Esophagus squamous epithelium (tissue), 5 donors: ENCODE results near the gene CAPG. TPM values are rescaled to one million over a fixed set of nuclear protein-coding genes. Genes with fewer than 3 reads are reported as not detected.
A peak's percentile ranks its signal among the peaks of the same experiment; 100 is the strongest.

Experiments
- DNase-seq: peaks from one replicate; lab custom pipeline; 2025; lab: John Stamatoyannopoulos, UW
- H3K27ac ChIP-seq, 4 donors: fragments of 200-600 bp; sonication (generic); one replicate each; pipeline ENCODE4 v1.5.1; 2016 to 2019; ENCODE audit warnings: mild to moderate bottlenecking in 1 of 4
- H3K27me3 ChIP-seq, 4 donors: fragments of 200-600 bp; sonication (generic); 1 replicate in 3 of 4; 2 replicates in 1 of 4; pipeline versions ENCODE4 v1.5.1 to v1.6.0; 2017 to 2021; ENCODE audit warnings: antibody characterized with exemption in 1 of 4
- H3K36me3 ChIP-seq, 3 donors: fragments of 200-600 bp; sonication (generic); one replicate each; pipeline ENCODE4 v1.5.1; 2016 to 2019
- H3K4me1 ChIP-seq, 3 donors: fragments of 200-600 bp; sonication (generic); one replicate each; pipeline ENCODE4 v1.5.1; 2017 to 2019
- H3K4me3 ChIP-seq, 4 donors: fragments of 200-600 bp; sonication (generic); 1 replicate in 3 of 4; 2 replicates in 1 of 4; pipeline ENCODE4 v1.5.1; 2016 to 2019; ENCODE audit warnings: mild to moderate bottlenecking in 2 of 4, moderate library complexity in 1 of 4
- H3K9me3 ChIP-seq, 3 donors: fragments of 200-600 bp; sonication (generic); one replicate each; pipeline ENCODE4 v1.5.1; 2016 to 2019
- CTCF ChIP-seq, 6 experiments: fragments of 450-650 bp in 4 of 6; fragments of 200-600 bp in 2 of 6; sonication (generic) in 2 of 6; IDR thresholded peaks; one replicate each; pipeline ENCODE4 v1.5.1; 2016 to 2019; ENCODE audit warnings: antibody characterized with exemption in 6 of 6, mild to moderate bottlenecking in 4 of 6, moderate library complexity in 4 of 6
- POLR2A ChIP-seq, 4 donors: fragments of 450-650 bp; IDR thresholded peaks; one replicate each; pipeline ENCODE4 v1.6.1; 2017; ENCODE audit warnings: antibody characterized with exemption in 4 of 4, mild to moderate bottlenecking in 4 of 4, moderate library complexity in 3 of 4
- WGBS, 2 donors: methylation state at CpG; one replicate each; pipeline ENCODE4 v1.1.5; 2018; 5-methylcytosine and 5-hydroxymethylcytosine counted together
- intact Hi-C: fragments of 100-400 bp; cut with DNase I; formaldehyde crosslinking; loops from one replicate; pipeline ENCODE4 v1.15.0; 2022
- total RNA-seq, 4 donors: library from RNA; depleted of rRNA; stranded (reverse); fragments of >200 nt; gene quantifications; one replicate each; pipeline ENCODE4 v1.1.0, GENCODE V29; 2016
- donor health status: DM: yes; HTN: yes; CAD: no.

CAPG gene
- total RNA-seq, 4 donors from 2014 or later = 185 to 301 (median 221) TPM

DNA sequence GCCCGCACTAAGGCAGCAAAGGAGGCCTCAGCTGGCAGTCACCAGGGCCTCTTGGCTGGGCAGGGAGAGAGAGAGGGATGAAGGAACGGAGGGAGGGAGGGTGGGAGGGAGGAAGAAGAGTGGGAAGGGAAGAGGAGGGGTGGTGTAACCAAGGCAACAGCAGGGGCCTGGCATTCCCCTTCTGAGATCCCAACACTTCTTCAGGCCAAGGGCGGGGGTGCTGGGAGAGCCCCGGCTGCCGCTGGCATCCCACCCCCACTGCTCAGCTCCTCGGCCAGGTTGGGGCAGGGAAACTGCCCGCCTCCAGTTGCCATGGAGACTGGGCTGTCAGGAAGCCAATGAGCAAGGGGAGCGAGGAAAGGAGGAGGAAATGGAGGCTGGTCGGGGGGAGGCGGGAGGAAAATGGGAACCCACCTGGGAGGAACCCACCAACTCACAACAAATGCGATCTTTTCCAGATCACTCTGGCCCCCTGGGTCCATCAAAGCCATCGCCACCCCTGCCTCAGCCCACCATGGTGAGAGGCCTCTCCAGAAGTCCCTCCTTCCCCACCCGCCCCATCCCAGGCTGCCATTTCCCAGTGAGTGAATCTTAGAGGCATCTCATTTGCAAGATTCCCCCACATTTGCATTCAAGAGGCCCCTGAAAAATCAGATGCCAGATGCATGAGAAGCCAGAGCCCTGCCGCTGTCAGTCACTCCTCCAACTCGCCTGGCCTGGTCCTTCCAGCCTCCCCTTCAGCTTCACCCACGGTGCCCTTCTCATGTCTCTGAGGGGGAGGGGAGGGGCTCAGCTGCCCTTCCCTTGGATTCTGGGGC lies 20.8 kb upstream of the CAPG start:
- Histone ChIP-seq H3K27me3 (no peaks in the 10 kb centered on the region), H3K4me3 (no peak overlapping the region), H3K4me1 (peaks cover 23 to 39% (median 24%) of the 10 kb centered on the region in 3 donors), H3K36me3 (no peaks in the 10 kb centered on the region), H3K27ac (peak overlapping the region in 1 of 4 donors; percentile 34), H3K9me3 (no peaks in the 10 kb centered on the region)
- TF ChIP-seq POLR2A (IDR thresholded peaks at IDR 0.05) (no peak), CTCF (IDR thresholded peaks at IDR 0.05) (no peak)
- WGBS, 2 donors = 59 to 76% methylated on average over 6 to 8 of the region's 16 CpGs
- intact Hi-C loops = no loop called here
- no peak for DNase-seq

DNA sequence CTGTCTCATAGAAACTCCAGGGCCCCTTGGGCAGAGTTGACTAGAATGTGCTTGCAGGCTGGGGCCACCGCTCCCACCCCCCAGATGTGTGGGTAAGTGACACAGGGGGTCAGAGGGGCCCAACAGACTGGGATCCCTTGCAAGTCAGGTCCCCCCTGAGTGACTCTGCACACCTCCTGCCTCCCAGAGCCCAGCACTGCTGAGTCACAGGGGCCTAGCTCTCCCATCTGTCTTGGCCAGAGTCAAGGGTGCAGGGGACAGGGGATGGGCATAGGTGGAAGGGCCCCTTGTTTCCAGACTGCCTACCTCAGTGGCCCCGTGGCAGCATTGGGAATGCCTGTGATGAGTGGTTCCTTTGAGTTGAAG lies 19.7 kb upstream of the CAPG start:
- no peaks in the 10 kb centered on the region for H3K9me3 ChIP-seq
- H3K4me3 ChIP-seq = no peak overlapping the region
- TF ChIP-seq POLR2A (IDR thresholded peaks at IDR 0.05) (no peak), CTCF (IDR thresholded peaks at IDR 0.05) (no peak)
- H3K27me3 ChIP-seq = no peaks in the 10 kb centered on the region
- no peak overlapping the region for H3K27ac ChIP-seq
- 100% methylated on average over 1 of the region's 2 CpGs; no CpG with 5 or more reads in 1 of the 2 donors for WGBS, 2 donors
- peaks cover 18 to 29% (median 18%) of the 10 kb centered on the region in 3 donors for H3K4me1 ChIP-seq
- intact Hi-C loops = no loop called here
- no peaks in the 10 kb centered on the region for H3K36me3 ChIP-seq
- no peak for DNase-seq

DNA sequence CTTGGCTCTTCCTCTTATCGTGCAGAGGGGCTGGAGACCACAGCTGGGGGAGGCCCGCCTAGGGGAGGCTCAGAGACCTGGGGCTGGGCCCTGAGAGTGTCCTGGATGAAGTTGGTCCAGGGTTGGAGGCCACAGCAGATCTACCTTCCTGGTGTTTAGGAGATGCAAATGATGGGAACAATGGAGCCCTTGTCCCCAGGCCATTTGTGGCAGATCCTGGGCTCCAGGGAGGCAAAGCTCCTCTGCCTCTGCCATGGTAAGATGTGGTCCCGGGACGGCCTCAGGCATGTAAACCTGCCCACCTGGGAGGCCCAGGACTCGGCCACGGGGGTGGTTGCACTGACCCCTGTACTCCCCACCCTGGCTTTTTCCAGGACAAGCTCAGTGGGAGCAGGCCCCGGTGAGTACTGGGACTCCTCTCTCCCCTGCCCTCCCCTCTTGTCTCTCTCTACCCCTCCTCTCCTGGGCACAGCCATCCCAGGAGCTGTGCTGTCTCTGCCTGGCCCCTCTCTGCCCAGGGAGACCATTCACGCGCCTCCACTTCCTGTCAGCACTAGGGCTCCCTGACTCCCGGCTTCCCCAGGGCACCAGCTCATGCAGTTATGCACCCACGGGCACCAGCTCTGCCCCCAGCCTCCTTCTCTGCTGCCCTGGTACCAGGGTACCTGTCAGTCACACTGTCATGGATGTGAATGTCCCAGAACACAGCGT lies 19.2 kb upstream of the CAPG start:
- 67 to 76% methylated on average over 3 to 9 of the region's 12 CpGs for WGBS, 2 donors
- Histone ChIP-seq H3K36me3 (no peaks in the 10 kb centered on the region), H3K4me3 (no peak overlapping the region), H3K9me3 (no peaks in the 10 kb centered on the region), H3K4me1 (peaks cover 15 to 24% (median 15%) of the 10 kb centered on the region in 3 donors), H3K27ac (no peak overlapping the region), H3K27me3 (no peaks in the 10 kb centered on the region)
- TF ChIP-seq POLR2A (IDR thresholded peaks at IDR 0.05) (no peak), CTCF (IDR thresholded peaks at IDR 0.05) (no peak)
- intact Hi-C loops = no loop called here
- no peak for DNase-seq

GRCh38 chr2:85428343-85428881 lies 18.2 kb upstream of the CAPG start:
- DNase-seq = no peak
- intact Hi-C loops = no loop called here
- no peaks in the 10 kb centered on the region for H3K27me3 ChIP-seq
- 68 to 77% methylated on average over 7 of the region's 7 CpGs for WGBS, 2 donors
- H3K4me1 ChIP-seq = peaks cover 6 to 14% (median 6%) of the 10 kb centered on the region in 3 donors
- H3K4me3 ChIP-seq = no peak overlapping the region
- TF ChIP-seq POLR2A (IDR thresholded peaks at IDR 0.05) = no peak
- no peak for TF ChIP-seq CTCF (IDR thresholded peaks at IDR 0.05)
- no peaks in the 10 kb centered on the region for H3K9me3 ChIP-seq
- no peaks in the 10 kb centered on the region for H3K36me3 ChIP-seq
- H3K27ac ChIP-seq = no peak overlapping the region
